ENCODE measurements around the gene TSPAN11. TPM values are rescaled to one million over a fixed set of nuclear protein-coding genes. Genes with fewer than 3 reads are reported as not detected.

TSPAN11 gene
- total and polyA plus RNA-seq, 2 donors (not counting 3 experiments of a cell fraction or from before 2014, with no cell fraction given), result 2.1 to 3.9 TPM

DNA sequence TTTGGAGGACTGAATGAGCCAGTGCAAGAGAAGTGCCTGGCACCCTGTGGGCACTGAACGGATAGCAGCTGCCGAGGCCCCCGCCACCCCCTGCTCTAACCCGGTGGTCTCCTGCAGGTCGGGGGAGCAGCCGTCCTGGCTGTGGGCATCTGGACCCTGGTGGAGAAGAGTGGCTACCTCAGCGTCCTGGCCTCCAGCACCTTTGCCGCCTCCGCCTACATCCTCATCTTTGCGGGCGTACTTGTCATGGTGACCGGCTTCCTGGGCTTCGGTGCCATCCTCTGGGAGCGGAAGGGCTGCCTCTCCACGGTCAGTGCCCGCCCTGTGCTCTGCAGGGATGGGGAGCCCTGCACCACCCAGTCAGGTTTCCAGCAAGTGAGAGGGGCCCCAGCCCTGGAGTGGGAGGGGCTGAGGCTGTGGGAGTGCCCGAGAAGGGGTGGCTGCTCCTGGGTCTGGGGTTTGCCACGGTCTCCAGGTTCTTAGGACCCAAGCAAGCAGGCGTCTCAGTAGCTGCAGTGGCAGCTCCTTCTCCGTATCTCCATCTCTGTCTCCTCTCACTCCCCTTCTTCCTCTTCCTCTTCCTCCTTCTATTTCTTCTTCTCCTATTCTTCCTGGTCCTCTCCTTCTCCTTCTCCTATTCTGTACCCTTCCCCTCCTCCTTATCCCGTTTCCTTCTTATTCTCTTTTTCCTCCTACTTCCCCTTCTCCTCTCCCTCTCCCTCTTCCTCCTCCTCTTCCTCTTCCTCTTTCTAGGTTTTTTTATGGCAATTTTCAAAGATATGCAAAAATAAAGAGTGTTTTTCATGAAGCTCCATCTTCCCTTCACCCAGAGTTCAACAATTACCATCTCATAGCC is 37.4 kb downstream of the TSPAN11 start:
- H2AFZ ChIP-seq (ENCODE audit: low read depth, low read length), result no peak overlapping the region
- no peak overlapping the region for H3K27ac ChIP-seq (ENCODE audit: insufficient read depth, low read depth, low read length)
- FAIRE-seq (no peak), DNase-seq (ENCODE audit: low read depth, low spot score) (no peak)
- H3K9me1 ChIP-seq (replicated peaks; ENCODE audit: control insufficient read depth, extremely low read depth, insufficient read depth, low read length), result no peaks in the 10 kb centered on the region
- intact Hi-C loops (cut with micrococcal nuclease) (no loop called here), dilution Hi-C loops (cut with MboI; ENCODE audit: extremely low pct_ligation_motif_present, low sequenced_read_pairs) (no loop called here)
- no peaks in the 10 kb centered on the region for H3K36me3 ChIP-seq (ENCODE audit: control insufficient read depth in 2 of 2, extremely low read depth in 1 of 2, insufficient read depth in 2 of 2, low read length in 2 of 2)
- H3K9ac ChIP-seq (replicated peaks; ENCODE audit: extremely low read depth, insufficient read depth, low read length), result no peak overlapping the region
- H3K4me1 ChIP-seq (ENCODE audit: control insufficient read depth, extremely low read depth, insufficient read depth, low read length), result no peaks in the 10 kb centered on the region
- ChIA-PET POLR2A (no interaction called here), CTCF (interaction anchor here (0.7 kb wide), 1 partner anchor 113 kb away, joined by 3 read pairs; no protein-coding TSS in a partner anchor)
- H3K27me3 ChIP-seq (ENCODE audit: control insufficient read depth in 2 of 2, insufficient read depth in 2 of 2, low read length in 2 of 2), result peaks cover 0 to 5% of the 10 kb centered on the region in 2 experiments
- H3K4me3 ChIP-seq (replicated peaks in 1 of 3; ENCODE audit: insufficient read depth in 1 of 3, low read depth in 1 of 3, low read length in 3 of 3), result no peak overlapping the region
- no peaks in the 10 kb centered on the region for H4K20me1 ChIP-seq (replicated peaks; ENCODE audit: control insufficient read depth, extremely low read depth, insufficient read depth, low read length)
- H3K9me3 ChIP-seq (replicated peaks; ENCODE audit: control insufficient read depth, insufficient read depth, low read length), result no peaks in the 10 kb centered on the region
- H3K79me2 ChIP-seq (ENCODE audit: control insufficient read depth, insufficient read depth, low read length), result no peaks in the 10 kb centered on the region
- BruUV-seq (replicated peaks), result no TSS peak
- TF ChIP-seq GATA2 (IDR thresholded peaks at IDR 0.05; ENCODE audit: insufficient read depth, insufficient read length, low read depth, low read length), result no peak
- no peak for TF ChIP-seq MYC (IDR thresholded peaks at IDR 0.05; ENCODE audit: low read depth, low read length)
- no peak for TF ChIP-seq EZH2 (IDR thresholded peaks at IDR 0.05; ENCODE audit: borderline replicate concordance, low read depth, low read length, severe bottlenecking)
- no peak for TF ChIP-seq POLR2A (IDR thresholded peaks at IDR 0.05; ENCODE audit: low read depth, low read length)
- no peak for TF ChIP-seq POLR2AphosphoS5 (IDR thresholded peaks at IDR 0.05; ENCODE audit: insufficient read depth, low read depth, low read length)
- TF ChIP-seq FOS (IDR thresholded peaks at IDR 0.05; ENCODE audit: borderline replicate concordance, insufficient read depth, low read length), result no peak
- no peak for TF ChIP-seq JUN (IDR thresholded peaks at IDR 0.05; ENCODE audit: borderline replicate concordance, insufficient read depth, insufficient read length, low read depth)
- TF ChIP-seq, protein P1, sequence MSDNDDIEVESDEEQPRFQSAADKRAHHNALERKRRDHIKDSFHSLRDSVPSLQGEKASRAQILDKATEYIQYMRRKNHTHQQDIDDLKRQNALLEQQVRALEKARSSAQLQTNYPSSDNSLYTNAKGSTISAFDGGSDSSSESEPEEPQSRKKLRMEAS (IDR thresholded peaks at IDR 0.05; ENCODE audit: insufficient read depth, insufficient read length), result no peak
- TF ChIP-seq, protein P2, sequence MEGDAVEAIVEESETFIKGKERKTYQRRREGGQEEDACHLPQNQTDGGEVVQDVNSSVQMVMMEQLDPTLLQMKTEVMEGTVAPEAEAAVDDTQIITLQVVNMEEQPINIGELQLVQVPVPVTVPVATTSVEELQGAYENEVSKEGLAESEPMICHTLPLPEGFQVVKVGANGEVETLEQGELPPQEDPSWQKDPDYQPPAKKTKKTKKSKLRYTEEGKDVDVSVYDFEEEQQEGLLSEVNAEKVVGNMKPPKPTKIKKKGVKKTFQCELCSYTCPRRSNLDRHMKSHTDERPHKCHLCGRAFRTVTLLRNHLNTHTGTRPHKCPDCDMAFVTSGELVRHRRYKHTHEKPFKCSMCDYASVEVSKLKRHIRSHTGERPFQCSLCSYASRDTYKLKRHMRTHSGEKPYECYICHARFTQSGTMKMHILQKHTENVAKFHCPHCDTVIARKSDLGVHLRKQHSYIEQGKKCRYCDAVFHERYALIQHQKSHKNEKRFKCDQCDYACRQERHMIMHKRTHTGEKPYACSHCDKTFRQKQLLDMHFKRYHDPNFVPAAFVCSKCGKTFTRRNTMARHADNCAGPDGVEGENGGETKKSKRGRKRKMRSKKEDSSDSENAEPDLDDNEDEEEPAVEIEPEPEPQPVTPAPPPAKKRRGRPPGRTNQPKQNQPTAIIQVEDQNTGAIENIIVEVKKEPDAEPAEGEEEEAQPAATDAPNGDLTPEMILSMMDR (IDR thresholded peaks at IDR 0.05; ENCODE audit: extremely low read depth in 1 of 2, insufficient read depth in 1 of 2, low read depth in 1 of 2, low read length in 2 of 2), result no peak
- H3K4me2 ChIP-seq (ENCODE audit: insufficient read depth, low read length), result no peak overlapping the region
